Stimulated activated CD8-positive, alpha-beta memory T cell treated with anti-CD3 and anti-CD28 coated beads, Interleukin-12 subunit alpha, Interleukin-12 subunit beta, amount 100 ng/mL, for 1 hour (primary cell): ENCODE results near the gene FBXO24.

Source experiments
- DNase-seq: peaks from one replicate; pipeline ENCODE4 v3.0.0-alpha.2; 2020; ENCODE audit warnings: low read depth

The FBXO24 gene

GRCh38 chr7:100620804-100621203, 34.7 kb downstream of the FBXO24 start:
- no peak for DNase-seq

GRCh38 chr7:100621554-100621953, 35.4 kb downstream of the FBXO24 start:
- no peak for DNase-seq

GRCh38 chr7:100623951-100624824, 38.1 kb downstream of the FBXO24 start:
- no peak for DNase-seq

GRCh38 chr7:100626055-100626454, 39.9 kb downstream of the FBXO24 start:
- DNase-seq = no peak

- DNase-seq = peak; percentile 82
These were observed 40.6 kb downstream of the FBXO24 start for GRCh38 chr7:100626530-100627237.

- no peak for DNase-seq
These were observed 41.1 kb downstream of the FBXO24 start for GRCh38 chr7:100627238-100627549.

- DNase-seq = no peak
These were observed 43.1 kb downstream of the FBXO24 start for GRCh38 chr7:100629117-100629716.

GRCh38 chr7:100630066-100630465, 43.9 kb downstream of the FBXO24 start:
- no peak for DNase-seq

GRCh38 chr7:100632951-100633717, 47.0 kb downstream of the FBXO24 start:
- DNase-seq = peak; percentile 39

- DNase-seq = no peak
These were observed 53.9 kb downstream of the FBXO24 start for GRCh38 chr7:100639995-100640516.

GRCh38 chr7:100640517-100641440, 54.7 kb downstream of the FBXO24 start:
- no peak for DNase-seq

GRCh38 chr7:100641463-100641859, 55.3 kb downstream of the FBXO24 start, which contains the start of gene TFR2:
TSS of gene TFR2 (minus strand) at chr7:100641552. CDS start at chr7:100641509, 43 bp downstream.
- DNase-seq = no peak

- DNase-seq = no peak
These were observed 55.9 kb downstream of the FBXO24 start for GRCh38 chr7:100641860-100642533.

- no peak for DNase-seq
These were observed 56.4 kb downstream of the FBXO24 start for GRCh38 chr7:100642534-100642907.

- DNase-seq = no peak
These were observed 63.9 kb downstream of the FBXO24 start for GRCh38 chr7:100649826-100650565.
